ENCODE measurements around the gene NOS3. TPM values are rescaled to one million over a fixed set of nuclear protein-coding genes. Genes with fewer than 3 reads are reported as not detected.
A peak's percentile ranks its signal among the peaks of the same experiment; 100 is the strongest.

The NOS3 gene
- total RNA-seq, 2 donors from 2014 or later: 6.1 to 10.4 TPM

GRCh38 chr7:151060416-151061212 is 69.8 kb downstream of the NOS3 start:
- intact Hi-C loops (cut with DNase I): loop anchor here (5.0 kb wide), 1 partner anchor 52 kb away; no protein-coding TSS in a partner anchor
- Histone ChIP-seq H3K27ac (peak overlapping the region; percentile 93 to 97), H3K36me3 (peaks cover 9 to 13% of the 10 kb centered on the region in 2 donors), H3K27me3 (replicated peaks; ENCODE audit: insufficient read depth) (no peaks in the 10 kb centered on the region), H3K4me3 (peak overlapping the region; percentile 59 to 62), H3K4me1 (replicated peaks) (peaks cover 29% of the 10 kb centered on the region), H3K9me3 (no peaks in the 10 kb centered on the region)
- TF ChIP-seq POLR2AphosphoS5 (IDR thresholded peaks at IDR 0.05) (peak; percentile 14), CTCF (IDR thresholded peaks at IDR 0.05) (no peak)
- WGBS: 9% methylated on average over 21 of the region's 21 CpGs
- DNase-seq (ENCODE audit: low spot score): no peak

DNA sequence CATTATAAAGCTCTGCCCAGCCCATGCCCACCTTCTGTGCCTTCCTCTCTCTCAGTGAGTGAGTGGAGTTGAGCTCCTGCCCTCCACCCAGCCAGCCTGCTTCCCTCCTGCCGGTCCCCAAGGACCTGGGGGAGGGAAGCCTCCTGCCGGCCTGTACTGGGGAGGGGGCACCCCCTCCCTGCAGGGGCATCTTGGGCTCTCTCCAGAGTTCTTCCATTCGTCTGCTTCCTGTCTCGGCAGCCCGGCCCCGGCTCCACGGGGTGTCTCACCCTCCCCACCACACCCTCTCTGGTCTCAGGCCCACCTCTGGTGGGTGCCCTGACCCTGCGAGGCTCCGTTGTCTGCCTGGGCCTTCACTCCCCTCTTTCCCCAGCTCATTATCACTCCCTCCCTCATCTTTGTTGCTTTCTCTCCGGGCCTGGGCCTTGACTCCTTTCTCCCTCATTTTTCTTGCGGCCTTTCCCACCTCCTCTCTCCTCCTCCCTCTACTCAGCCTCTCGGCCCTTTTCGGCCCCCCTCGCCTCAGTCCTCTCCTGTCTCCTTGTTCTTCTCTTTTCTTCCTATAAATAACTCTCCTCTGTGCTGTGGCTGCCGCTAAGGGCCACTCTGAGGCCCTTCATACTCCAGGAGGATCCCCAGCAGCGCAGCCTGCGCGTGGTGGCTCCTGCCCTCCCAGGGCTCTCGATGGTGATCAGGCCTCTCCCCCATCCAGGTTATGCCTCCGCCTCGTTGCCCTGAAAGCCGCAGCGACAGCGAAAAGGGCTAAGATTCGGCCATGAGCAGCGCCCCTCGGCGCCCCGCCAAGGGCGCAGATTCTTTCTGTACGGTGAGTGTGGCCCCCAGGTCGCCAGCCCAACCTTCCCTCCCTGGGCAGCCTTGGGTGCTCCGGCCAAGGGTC is 70.6 kb downstream of the NOS3 start:
- peaks cover 29% of the 10 kb centered on the region for H3K4me1 ChIP-seq (replicated peaks)
- WGBS: 53% methylated on average over 33 of the region's 33 CpGs
- DNase-seq (ENCODE audit: low spot score): no peak
- no peak overlapping the region for H3K27ac ChIP-seq
- H3K27me3 ChIP-seq (replicated peaks; ENCODE audit: insufficient read depth): no peaks in the 10 kb centered on the region
- H3K4me3 ChIP-seq: peak overlapping the region in 1 of 2 donors; percentile 59
- intact Hi-C loops (cut with DNase I): loop anchor here (5.0 kb wide), 1 partner anchor 51 kb away; no protein-coding TSS in a partner anchor
- no peaks in the 10 kb centered on the region for H3K9me3 ChIP-seq
- TF ChIP-seq CTCF (IDR thresholded peaks at IDR 0.05): no peak
- peaks cover 9 to 13% of the 10 kb centered on the region in 2 donors for H3K36me3 ChIP-seq

DNA sequence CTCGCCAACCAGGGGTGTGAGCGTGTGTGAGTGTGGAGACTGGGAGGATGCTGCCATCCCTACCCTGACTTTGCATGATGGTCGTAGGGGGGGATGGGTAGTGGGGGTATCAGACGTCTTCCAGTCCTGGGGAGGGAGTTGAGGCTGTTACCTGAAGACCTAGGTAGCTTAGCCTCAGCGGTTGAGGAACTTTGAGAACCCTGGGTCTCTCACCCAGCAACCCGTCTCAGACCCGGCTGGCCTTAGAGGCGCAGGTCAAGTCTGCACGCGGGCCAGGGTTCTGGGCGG is 71.2 kb downstream of the NOS3 start:
- H3K27me3 ChIP-seq (replicated peaks; ENCODE audit: insufficient read depth): no peaks in the 10 kb centered on the region
- no peak overlapping the region for H3K27ac ChIP-seq
- no peak overlapping the region for H3K4me3 ChIP-seq
- peaks cover 11 to 13% of the 10 kb centered on the region in 2 donors for H3K36me3 ChIP-seq
- H3K9me3 ChIP-seq: no peaks in the 10 kb centered on the region
- no peak for DNase-seq (ENCODE audit: low spot score)
- TF ChIP-seq POLR2AphosphoS5 (IDR thresholded peaks at IDR 0.05): no peak
- TF ChIP-seq POLR2A (IDR thresholded peaks at IDR 0.05): no peak
- no peak for TF ChIP-seq CTCF (IDR thresholded peaks at IDR 0.05)
- intact Hi-C loops (cut with DNase I): loop anchor here (5.0 kb wide), 1 partner anchor 50 kb away; no protein-coding TSS in a partner anchor
- WGBS: 69% methylated on average over 10 of the region's 11 CpGs
- peaks cover 24% of the 10 kb centered on the region for H3K4me1 ChIP-seq (replicated peaks)

DNA sequence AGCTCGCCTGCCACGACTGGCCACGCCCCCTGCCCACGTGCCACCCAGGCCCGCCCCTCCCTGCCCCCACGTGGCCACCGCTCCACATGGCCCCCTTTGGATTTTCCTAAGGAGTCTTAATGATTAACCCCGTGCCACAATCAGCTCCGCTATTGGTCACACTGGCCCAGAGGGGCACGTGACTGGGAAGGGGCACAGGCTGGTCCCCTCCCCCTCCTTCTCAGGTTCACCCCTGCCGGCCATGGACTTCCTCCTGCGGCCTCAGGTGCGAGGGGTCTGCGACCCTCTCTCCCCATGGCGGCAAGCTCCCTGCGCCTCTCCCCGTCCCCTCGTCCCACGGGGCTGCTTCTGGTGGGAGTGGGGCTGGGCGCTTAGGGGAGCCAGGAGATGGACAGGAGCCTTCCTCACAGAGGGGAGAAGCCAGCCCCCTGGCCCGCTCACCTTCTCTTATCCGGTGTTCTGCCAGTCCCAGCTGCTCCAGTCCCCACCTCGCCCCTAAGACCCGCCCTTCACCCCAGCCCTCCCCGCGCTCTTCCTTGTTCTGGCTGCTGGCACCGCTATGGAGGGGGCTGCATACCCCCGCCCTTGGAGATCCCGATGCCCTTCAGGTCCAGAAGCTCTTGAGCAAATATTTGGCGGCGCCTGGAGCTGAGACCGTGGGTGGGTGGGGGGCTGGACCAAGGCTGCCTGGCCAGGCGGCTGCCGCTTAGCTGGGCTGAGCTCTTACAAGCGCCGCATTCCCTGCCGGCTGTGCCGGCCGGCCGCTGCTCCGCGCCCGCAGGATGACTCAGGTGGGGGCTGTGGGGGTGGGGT is 71.8 kb downstream of the NOS3 start:
- no peak for TF ChIP-seq POLR2A (IDR thresholded peaks at IDR 0.05)
- no peak overlapping the region for H3K4me3 ChIP-seq
- peaks cover 21% of the 10 kb centered on the region for H3K4me1 ChIP-seq (replicated peaks)
- H3K36me3 ChIP-seq: peaks cover 13 to 16% of the 10 kb centered on the region in 2 donors
- H3K27me3 ChIP-seq (replicated peaks; ENCODE audit: insufficient read depth): no peaks in the 10 kb centered on the region
- DNase-seq (ENCODE audit: low spot score): no peak
- peak overlapping the region in 1 of 2 donors; percentile 22 for H3K27ac ChIP-seq
- no peaks in the 10 kb centered on the region for H3K9me3 ChIP-seq
- 39% methylated on average over 43 of the region's 43 CpGs for WGBS
- intact Hi-C loops (cut with DNase I): loop anchor here (5.0 kb wide), 1 partner anchor 50 kb away; no protein-coding TSS in a partner anchor

GRCh38 chr7:151063212-151063561 is 72.4 kb downstream of the NOS3 start:
- Histone ChIP-seq H3K4me1 (replicated peaks) (peaks cover 21% of the 10 kb centered on the region), H3K27me3 (replicated peaks; ENCODE audit: insufficient read depth) (no peaks in the 10 kb centered on the region), H3K36me3 (peaks cover 13 to 18% of the 10 kb centered on the region in 2 donors), H3K27ac (peak overlapping the region in 1 of 2 donors; percentile 1), H3K4me3 (no peak overlapping the region), H3K9me3 (no peaks in the 10 kb centered on the region)
- 32% methylated on average over 9 of the region's 11 CpGs for WGBS
- DNase-seq (ENCODE audit: low spot score): no peak
- intact Hi-C loops (cut with DNase I): loop anchor here (5.0 kb wide), 1 partner anchor 49 kb away; no protein-coding TSS in a partner anchor
- TF ChIP-seq CTCF (IDR thresholded peaks at IDR 0.05) (no peak), POLR2AphosphoS5 (IDR thresholded peaks at IDR 0.05) (no peak), POLR2A (IDR thresholded peaks at IDR 0.05) (no peak)

Data from prostate gland (tissue), 2 donors.